ENCODE results near the gene GPR132.

GRCh38 chr14:105010891-105011291 is 54.3 kb downstream of the GPR132 start:
- TF ChIP-seq POU2F2 (IDR thresholded peaks at IDR 0.05; ENCODE audit: low read depth, low read length) (no peak), POLR2A (IDR thresholded peaks at IDR 0.05; ENCODE audit: low read depth, low read length) (0 out of 2 replicates have a peak, but pooled peaks have one; percentile 23), POLR2AphosphoS5 (IDR thresholded peaks at IDR 0.05; ENCODE audit: low read depth, low read length) (no peak; the same call in 1 of the 2 replicates), TAF1 (IDR thresholded peaks at IDR 0.05; ENCODE audit: low read depth, low read length) (no peak), SPI1 (IDR thresholded peaks at IDR 0.05; ENCODE audit: low read depth, low read length) (no peak), PAX5 (IDR thresholded peaks at IDR 0.05; ENCODE audit: insufficient read depth, low read length, severe bottlenecking) (no peak)

All from GM12891 (cell line).